Mesendoderm (in vitro differentiated cells): ENCODE data around the gene IL21.
"Not testable (repeated sequence)": the region's sequence is repeated elsewhere in the genome, so short reads cannot be mapped to it uniquely, and the experiment has no call there.

Source experiments
- DNase-seq: peaks from one replicate; pipeline ENCODE4 v3.0.0; 2013
- H2AK5ac ChIP-seq: 2 replicates; pipeline ENCODE4 v1.6.1; 2013; ENCODE audit warnings: low read length, inconsistent platforms
- H2BK120ac ChIP-seq: 2 replicates; pipeline ENCODE4 v1.6.1; 2013; ENCODE audit warnings: low read depth, mild to moderate bottlenecking, low read length, moderate library complexity, mixed read lengths
- H2BK15ac ChIP-seq: replicated peaks from 2 replicates; pipeline ENCODE4 v1.6.1; 2013; ENCODE audit warnings: low read depth, mild to moderate bottlenecking, moderate library complexity
- H2BK5ac ChIP-seq: 2 replicates; pipeline ENCODE4 v1.6.1; 2013; ENCODE audit warnings: low read length, inconsistent platforms
- H3K18ac ChIP-seq: 2 replicates; pipeline ENCODE4 v1.6.1; 2013; ENCODE audit warnings: mild to moderate bottlenecking, low read length, mixed read lengths
- H3K23ac ChIP-seq: one replicate; pipeline ENCODE4 v1.6.1; 2013; ENCODE audit warnings: low read length
- H3K27ac ChIP-seq: 2 replicates; pipeline ENCODE4 v1.5.1; 2013; ENCODE audit warnings: low read depth, mild to moderate bottlenecking, inconsistent platforms, low read length, moderate library complexity
- H3K27me3 ChIP-seq: 2 replicates; pipeline ENCODE4 v1.6.1; 2013; ENCODE audit warnings: low read length, control low read depth, mild to moderate bottlenecking, inconsistent platforms; ENCODE audit not compliant: insufficient read depth, poor library complexity
- H3K36me3 ChIP-seq: 2 replicates; pipeline ENCODE4 v1.6.1; 2013; ENCODE audit warnings: low read length, inconsistent platforms; ENCODE audit not compliant: control insufficient read depth, insufficient read depth
- H3K4ac ChIP-seq: one replicate; pipeline ENCODE4 v1.6.1; 2013; ENCODE audit warnings: low read depth, mild to moderate bottlenecking, low read length, moderate library complexity
- H3K4me1 ChIP-seq: 2 replicates; pipeline ENCODE4 v1.6.1; 2013; ENCODE audit warnings: low read depth, low read length, inconsistent platforms; ENCODE audit not compliant: control insufficient read depth
- H3K4me2 ChIP-seq: 2 replicates; pipeline ENCODE4 v1.6.1; 2013; ENCODE audit warnings: low read length
- H3K4me3 ChIP-seq: 2 replicates; pipeline ENCODE4 v1.5.1; 2013; ENCODE audit warnings: mild to moderate bottlenecking, low read length
- H3K56ac ChIP-seq: one replicate; pipeline ENCODE4 v1.6.1; 2013; ENCODE audit warnings: low read length
- H3K79me1 ChIP-seq: 2 replicates; pipeline ENCODE4 v1.6.1; 2013; ENCODE audit warnings: low read length, inconsistent platforms
- H3K79me2 ChIP-seq: 2 replicates; pipeline ENCODE4 v1.6.1; 2013; ENCODE audit warnings: mild to moderate bottlenecking, low read length; ENCODE audit not compliant: control insufficient read depth, insufficient read depth
- H3K9ac ChIP-seq: 2 replicates; pipeline ENCODE4 v1.6.1; 2013; ENCODE audit warnings: low read length, inconsistent platforms
- H4K5ac ChIP-seq: one replicate; pipeline ENCODE4 v1.6.1; 2013; ENCODE audit warnings: low read length
- H4K8ac ChIP-seq: one replicate; pipeline ENCODE4 v1.6.1; 2013; ENCODE audit warnings: low read depth, mild to moderate bottlenecking, control low read depth, low read length, moderate library complexity
- WGBS: extraction: QIAGEN DNeasy Blood & Tissue Kit; methylation state at CpG from one replicate; pipeline ENCODE4 v1.1.7; 2013; ENCODE audit warnings: low lambda C conversion rate, missing lambda C conversion rate; ENCODE audit not compliant: insufficient coverage; ENCODE audit errors: extremely low coverage; 5-methylcytosine and 5-hydroxymethylcytosine counted together

Gene IL21

DNA sequence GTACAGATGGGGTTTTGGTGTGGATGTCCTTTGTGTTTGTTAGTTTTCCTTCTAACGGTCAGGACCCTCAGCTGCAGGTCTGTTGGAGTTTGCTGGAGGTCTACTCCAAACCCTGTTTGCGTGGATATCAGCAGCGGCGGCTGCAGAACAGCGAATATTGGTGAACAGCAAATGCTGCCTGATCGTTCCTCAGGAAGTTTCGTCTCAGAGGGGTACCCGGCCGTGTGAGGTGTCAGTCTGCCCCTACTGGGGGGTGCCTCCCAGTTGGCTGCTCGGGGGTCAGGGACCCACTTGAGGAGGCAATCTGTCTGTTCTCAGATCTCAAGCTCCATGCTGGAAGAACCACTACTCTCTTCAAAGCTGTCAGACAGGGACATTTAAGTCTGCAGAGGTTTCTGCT, 46.5 kb downstream of the IL21 start:
- not testable (repeated sequence) for H3K79me1 ChIP-seq, H3K27me3 ChIP-seq, H2BK120ac ChIP-seq, H4K8ac ChIP-seq, H3K4me2 ChIP-seq, H3K27ac ChIP-seq, H3K9ac ChIP-seq, DNase-seq, H3K4me1 ChIP-seq, H2BK5ac ChIP-seq, H3K36me3 ChIP-seq, H3K79me2 ChIP-seq, H3K18ac ChIP-seq, H2BK15ac ChIP-seq, H3K23ac ChIP-seq, H4K5ac ChIP-seq, H3K4ac ChIP-seq, H2AK5ac ChIP-seq, H3K4me3 ChIP-seq, H3K56ac ChIP-seq
- no CpG with 5 or more reads among the region's 10 CpGs for WGBS

DNA sequence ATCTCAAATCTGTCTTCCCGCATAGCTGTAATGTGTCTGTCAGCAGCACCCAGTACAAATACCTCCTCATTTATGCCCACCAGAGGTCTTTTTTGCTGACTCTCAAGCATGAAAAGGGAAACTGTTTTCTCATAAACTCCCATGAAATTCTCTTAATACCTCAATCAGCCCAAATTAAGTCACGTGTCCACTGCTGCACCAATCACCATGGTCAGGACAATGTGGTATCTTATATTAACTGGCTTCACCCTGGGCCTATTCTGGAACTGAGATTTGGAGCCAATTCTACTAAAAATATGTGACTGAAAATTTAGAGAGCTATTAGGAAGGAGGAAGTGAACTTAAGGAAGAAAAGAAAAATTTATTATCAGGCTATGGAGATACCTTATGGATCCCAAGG, 58.4 kb downstream of the IL21 start:
- H2BK15ac ChIP-seq = no peak overlapping the region
- no peaks in the 10 kb centered on the region for H3K27me3 ChIP-seq
- H3K4me2 ChIP-seq = no peak overlapping the region
- no peak for DNase-seq
- H3K4me3 ChIP-seq = no peak overlapping the region
- no peak overlapping the region for H3K27ac ChIP-seq
- no peak overlapping the region for H4K5ac ChIP-seq
- no peak overlapping the region for H2BK120ac ChIP-seq
- H3K4ac ChIP-seq = no peak overlapping the region
- no peaks in the 10 kb centered on the region for H3K4me1 ChIP-seq
- no peaks in the 10 kb centered on the region for H3K36me3 ChIP-seq
- no peaks in the 10 kb centered on the region for H3K79me2 ChIP-seq
- no peak overlapping the region for H2BK5ac ChIP-seq
- no peak overlapping the region for H4K8ac ChIP-seq
- no peak overlapping the region for H3K18ac ChIP-seq
- no CpG with 5 or more reads among the region's 2 CpGs for WGBS
- H3K23ac ChIP-seq = no peak overlapping the region
- H3K79me1 ChIP-seq = no peaks in the 10 kb centered on the region
- H3K9ac ChIP-seq = no peak overlapping the region
- H3K56ac ChIP-seq = no peak overlapping the region
- no peak overlapping the region for H2AK5ac ChIP-seq
